Esophagus (tissue), 2 donors: ENCODE measurements around the gene CDC42BPB. TPM values are rescaled to one million over a fixed set of nuclear protein-coding genes. Genes with fewer than 3 reads are reported as not detected.

ENCODE experiments used
- H3K27ac ChIP-seq, 2 donors: one replicate each; pipeline ENCODE4 v1.5.1; 2013; ENCODE audit warnings: low read depth in 2 of 2, mild to moderate bottlenecking in 2 of 2, inconsistent platforms in 1 of 2, low read length in 1 of 2, moderate library complexity in 1 of 2
- H3K27me3 ChIP-seq, 2 donors: one replicate each; pipeline ENCODE4 v1.6.1; 2013; ENCODE audit warnings: low read length in 2 of 2, control low read depth in 1 of 2, mild to moderate bottlenecking in 1 of 2; ENCODE audit not compliant: insufficient read depth in 2 of 2, control insufficient read depth in 1 of 2
- H3K36me3 ChIP-seq, 2 donors: one replicate each; pipeline ENCODE4 v1.6.1; 2013; ENCODE audit warnings: low read length in 1 of 2; ENCODE audit not compliant: control insufficient read depth in 2 of 2, insufficient read depth in 2 of 2
- H3K4me1 ChIP-seq, 2 donors: one replicate each; pipeline ENCODE4 v1.6.1; 2013; ENCODE audit warnings: low read length in 1 of 2; ENCODE audit not compliant: control insufficient read depth in 2 of 2, insufficient read depth in 2 of 2
- H3K4me3 ChIP-seq, 2 donors: one replicate each; pipeline ENCODE4 v1.5.1; 2013; ENCODE audit warnings: low read length in 2 of 2, mild to moderate bottlenecking in 2 of 2, low read depth in 1 of 2, moderate library complexity in 1 of 2
- H3K9me3 ChIP-seq, 2 donors: one replicate each; pipeline ENCODE4 v1.6.1; 2013; ENCODE audit warnings: mild to moderate bottlenecking in 2 of 2, low read depth in 1 of 2, low read length in 1 of 2, moderate library complexity in 1 of 2; ENCODE audit not compliant: control insufficient read depth in 2 of 2, insufficient read depth in 1 of 2
- WGBS, 2 donors: extraction: QIAGEN DNeasy Blood & Tissue Kit; methylation state at CpG; one replicate each; pipeline ENCODE4 v1.1.7; 2013; 5-methylcytosine and 5-hydroxymethylcytosine counted together
- polyA plus RNA-seq, 2 donors: library from polyadenylated mRNA; stranded (reverse); fragments of 200-250 nt; gene quantifications; one replicate each; pipeline ENCODE4 v1.2.3, GENCODE V29; 2013
- donor health status: healthy with polysubstance abuse.
- donor health status: Bipolar disorder and iron deficiency.

The CDC42BPB gene
- polyA plus RNA-seq, 2 donors, result 29.9 to 35.2 TPM

- Histone ChIP-seq H3K9me3 (no peaks in the 10 kb centered on the region), H3K4me3 (no peak within 1 kb of the TSS)
Measured at GRCh38 chr14:103094406-103095209, 37.3 kb upstream of the CDC42BPB start, which contains the start of gene EXOC3L4. EXOC3L4 (plus strand) TSS chr14:103094725; CDS start chr14:103100220, 5,495 bp downstream.

GRCh38 chr14:103093856-103094405 lies 36.6 kb upstream of the CDC42BPB start:
- Histone ChIP-seq H3K4me3 (no peak overlapping the region), H3K27me3 (no peaks in the 10 kb centered on the region), H3K36me3 (no peaks in the 10 kb centered on the region), H3K9me3 (no peaks in the 10 kb centered on the region), H3K27ac (peak overlapping the region; percentile 47 to 57), H3K4me1 (peaks cover 7 to 11% of the 10 kb centered on the region in 2 donors)
- WGBS, 2 donors, result 46 to 60% methylated on average over 13 of the region's 13 CpGs

More at GRCh38 chr14:103094406-103095209, 37.3 kb upstream of the CDC42BPB start, which contains the start of gene EXOC3L4:
- Histone ChIP-seq H3K36me3 (no peaks in the 10 kb centered on the region), H3K4me1 (peaks cover 7 to 11% of the 10 kb centered on the region in 2 donors), H3K27me3 (no peaks in the 10 kb centered on the region), H3K27ac (peak within 1 kb of the TSS; percentile 47 to 57)
- 58 to 66% methylated on average over 23 of the region's 23 CpGs for WGBS, 2 donors

GRCh38 chr14:103091883-103092222 lies 34.5 kb upstream of the CDC42BPB start:
- H3K4me3 ChIP-seq, result peak overlapping the region; percentile 33 to 56
- H3K9me3 ChIP-seq, result no peaks in the 10 kb centered on the region
- H3K4me1 ChIP-seq, result peaks cover 7 to 11% of the 10 kb centered on the region in 2 donors
- no peaks in the 10 kb centered on the region for H3K27me3 ChIP-seq
- 47 to 54% methylated on average over 9 of the region's 9 CpGs for WGBS, 2 donors
- no peaks in the 10 kb centered on the region for H3K36me3 ChIP-seq
- peak overlapping the region in 1 of 2 donors; percentile 12 for H3K27ac ChIP-seq

GRCh38 chr14:103091041-103091882 lies 33.9 kb upstream of the CDC42BPB start:
- Histone ChIP-seq H3K4me1 (peaks cover 7 to 11% of the 10 kb centered on the region in 2 donors), H3K27me3 (no peaks in the 10 kb centered on the region)
- WGBS, 2 donors, result 7% methylated on average over 51 to 69 of the region's 69 CpGs

GRCh38 chr14:103090481-103091020 lies 33.2 kb upstream of the CDC42BPB start:
- Histone ChIP-seq H3K9me3 (no peaks in the 10 kb centered on the region), H3K27ac (no peak overlapping the region), H3K4me1 (peaks cover 7 to 11% of the 10 kb centered on the region in 2 donors), H3K36me3 (no peaks in the 10 kb centered on the region), H3K27me3 (no peaks in the 10 kb centered on the region), H3K4me3 (no peak overlapping the region)
- WGBS, 2 donors, result 73 to 85% methylated on average over 12 of the region's 12 CpGs

More at GRCh38 chr14:103091041-103091882, 33.9 kb upstream of the CDC42BPB start:
- Histone ChIP-seq H3K9me3 (no peaks in the 10 kb centered on the region), H3K27ac (peak overlapping the region in 1 of 2 donors; percentile 12), H3K4me3 (peak overlapping the region; percentile 33 to 56), H3K36me3 (no peaks in the 10 kb centered on the region)

GRCh38 chr14:103089386-103090335 lies 32.3 kb upstream of the CDC42BPB start:
- Histone ChIP-seq H3K27ac (no peak overlapping the region), H3K27me3 (peaks cover 0 to under 1% of the 10 kb centered on the region in 2 donors), H3K4me1 (peaks cover 7 to 11% of the 10 kb centered on the region in 2 donors), H3K4me3 (no peak overlapping the region), H3K36me3 (no peaks in the 10 kb centered on the region), H3K9me3 (no peaks in the 10 kb centered on the region)
- 89 to 90% methylated on average over 27 to 28 of the region's 28 CpGs for WGBS, 2 donors

- WGBS, 2 donors, result 92 to 94% methylated on average over 6 of the region's 6 CpGs
- Histone ChIP-seq H3K27ac (no peak overlapping the region), H3K36me3 (no peaks in the 10 kb centered on the region), H3K9me3 (no peaks in the 10 kb centered on the region), H3K4me3 (no peak overlapping the region), H3K27me3 (peaks cover 0 to 7% of the 10 kb centered on the region in 2 donors), H3K4me1 (peaks cover 6 to 18% of the 10 kb centered on the region in 2 donors)
Measured at GRCh38 chr14:103088921-103089320, 31.6 kb upstream of the CDC42BPB start.

- H3K9me3 ChIP-seq, result no peaks in the 10 kb centered on the region
- H3K4me1 ChIP-seq, result peaks cover 3 to 15% of the 10 kb centered on the region in 2 donors
- H3K4me3 ChIP-seq, result no peak overlapping the region
- WGBS, 2 donors, result 76 to 77% methylated on average over 13 of the region's 13 CpGs
- H3K27me3 ChIP-seq, result peaks cover 0 to 7% of the 10 kb centered on the region in 2 donors
- H3K36me3 ChIP-seq, result no peaks in the 10 kb centered on the region
- H3K27ac ChIP-seq, result no peak overlapping the region
Measured at GRCh38 chr14:103087343-103087835, 30.0 kb upstream of the CDC42BPB start.
